Neuron (in vitro differentiated cells): ENCODE data around the gene RAD18.
A peak's percentile ranks its signal among the peaks of the same experiment; 100 is the strongest.

Experiments
- H2AFZ ChIP-seq: one replicate; pipeline ENCODE4 v1.6.1; 2013; ENCODE audit warnings: low read depth, mild to moderate bottlenecking, inconsistent platforms, low read length, moderate library complexity
- H3K27me3 ChIP-seq: one replicate; pipeline ENCODE4 v1.6.1; 2013; ENCODE audit warnings: low read length; ENCODE audit not compliant: insufficient read depth
- H3K36me3 ChIP-seq: one replicate; pipeline ENCODE4 v1.6.1; 2013; ENCODE audit warnings: low read length; ENCODE audit not compliant: insufficient read depth
- H3K4me1 ChIP-seq: one replicate; pipeline ENCODE4 v1.6.1; 2013; ENCODE audit warnings: low read length; ENCODE audit not compliant: insufficient read depth
- H3K4me3 ChIP-seq: 2 replicates; pipeline ENCODE4 v1.5.1; 2013; ENCODE audit warnings: mild to moderate bottlenecking, low read length, moderate library complexity
- H3K9me3 ChIP-seq: one replicate; pipeline ENCODE4 v1.6.1; 2013; ENCODE audit warnings: low read length

RAD18 gene, protein sequence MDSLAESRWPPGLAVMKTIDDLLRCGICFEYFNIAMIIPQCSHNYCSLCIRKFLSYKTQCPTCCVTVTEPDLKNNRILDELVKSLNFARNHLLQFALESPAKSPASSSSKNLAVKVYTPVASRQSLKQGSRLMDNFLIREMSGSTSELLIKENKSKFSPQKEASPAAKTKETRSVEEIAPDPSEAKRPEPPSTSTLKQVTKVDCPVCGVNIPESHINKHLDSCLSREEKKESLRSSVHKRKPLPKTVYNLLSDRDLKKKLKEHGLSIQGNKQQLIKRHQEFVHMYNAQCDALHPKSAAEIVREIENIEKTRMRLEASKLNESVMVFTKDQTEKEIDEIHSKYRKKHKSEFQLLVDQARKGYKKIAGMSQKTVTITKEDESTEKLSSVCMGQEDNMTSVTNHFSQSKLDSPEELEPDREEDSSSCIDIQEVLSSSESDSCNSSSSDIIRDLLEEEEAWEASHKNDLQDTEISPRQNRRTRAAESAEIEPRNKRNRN

DNA sequence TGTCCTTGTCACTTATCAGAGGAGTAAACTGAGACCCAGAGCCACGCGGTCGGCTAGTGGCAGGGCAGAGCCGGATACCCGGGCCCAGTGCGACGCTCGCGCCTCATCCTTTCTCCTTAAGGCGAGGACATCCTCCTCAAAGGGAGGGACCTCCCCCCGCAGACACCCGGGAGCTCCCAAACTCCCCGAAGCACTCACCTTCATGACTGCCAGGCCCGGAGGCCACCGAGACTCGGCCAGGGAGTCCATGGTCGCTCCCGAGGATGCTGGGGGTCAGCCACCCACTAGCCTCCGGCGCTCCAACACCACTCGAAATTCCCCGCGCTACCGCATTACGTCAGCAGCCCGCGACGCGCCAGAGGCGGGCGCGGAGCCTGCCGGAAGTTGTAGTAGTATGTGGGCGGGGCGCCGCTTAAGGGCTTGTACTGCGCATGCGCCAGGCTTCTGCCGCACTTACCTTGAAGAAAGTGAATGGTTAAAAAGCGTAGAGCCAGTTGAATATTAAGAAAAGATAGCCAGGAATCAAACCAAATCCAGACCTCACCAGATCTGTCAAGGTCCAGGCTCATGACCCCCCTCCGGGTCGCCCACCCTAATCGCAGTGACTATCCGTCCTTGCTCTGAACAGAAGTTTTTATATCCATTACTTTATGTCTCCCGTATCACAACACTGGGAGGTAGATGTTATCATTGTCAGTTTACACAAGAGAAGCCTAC lies at the start of gene RAD18:
TSS of gene RAD18 (minus strand) at position 336 of the 717 bp plus-strand sequence. CDS start at position 249, 87 bp downstream.
- Histone ChIP-seq H3K4me1 (peaks cover 25% of the 10 kb centered on the region), H3K9me3 (no peaks in the 10 kb centered on the region), H3K36me3 (peaks cover 10% of the 10 kb centered on the region), H2AFZ (peak within 1 kb of the TSS; percentile 88), H3K27me3 (no peaks in the 10 kb centered on the region), H3K4me3 (peak within 1 kb of the TSS; percentile 80)

DNA sequence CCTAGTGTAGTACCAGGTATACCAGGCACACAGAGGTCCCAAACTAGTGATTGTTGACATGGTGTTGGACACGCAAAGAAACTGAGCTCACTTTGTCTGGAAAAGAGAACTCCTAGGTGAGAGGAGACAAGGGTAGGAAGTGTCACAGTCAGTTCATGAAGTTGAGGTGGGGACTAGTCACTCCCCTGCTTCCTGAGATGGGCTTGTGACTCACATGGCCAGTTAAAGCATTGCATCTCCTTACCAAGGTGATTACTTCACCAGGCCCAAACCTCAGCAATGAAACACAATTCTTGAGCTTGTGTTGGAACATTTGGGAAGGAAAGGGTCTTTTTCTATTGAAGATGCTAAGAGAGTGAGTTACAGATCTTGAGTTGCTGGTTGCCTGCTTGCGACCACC lies 49.2 kb upstream of the RAD18 start:
- no peaks in the 10 kb centered on the region for H3K4me1 ChIP-seq
- peaks cover 7% of the 10 kb centered on the region for H3K9me3 ChIP-seq
- no peak overlapping the region for H2AFZ ChIP-seq
- no peak overlapping the region for H3K4me3 ChIP-seq
- H3K27me3 ChIP-seq: no peaks in the 10 kb centered on the region
- H3K36me3 ChIP-seq: peaks cover 96% of the 10 kb centered on the region

DNA sequence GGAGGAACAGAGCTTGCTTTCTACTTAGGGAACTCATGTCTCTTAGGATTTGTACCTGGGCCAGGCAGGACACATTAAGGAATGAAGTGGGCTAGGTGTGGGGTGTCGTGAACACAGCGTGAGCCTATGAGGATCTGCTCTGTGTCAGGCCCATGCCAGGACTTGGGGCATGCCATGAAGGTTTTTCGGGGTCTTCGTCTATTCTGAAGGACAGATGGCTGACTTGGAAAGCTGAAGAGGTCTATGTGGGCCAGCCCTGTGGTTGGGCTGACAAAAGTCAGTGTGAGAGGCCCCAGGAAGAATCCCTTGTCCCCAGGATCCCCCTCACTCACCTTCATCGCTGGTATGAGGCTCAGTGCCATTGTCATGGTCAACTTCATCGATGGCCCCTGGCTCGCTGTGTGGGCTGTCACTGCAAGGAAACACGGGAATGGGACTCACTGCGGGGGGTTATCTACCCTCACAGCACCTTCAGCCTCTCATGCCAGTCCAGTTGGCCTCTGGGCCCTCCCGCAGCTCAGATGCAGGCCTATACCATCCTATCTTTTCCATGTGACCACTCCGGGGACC lies 46.8 kb upstream of the RAD18 start:
- Histone ChIP-seq H2AFZ (no peak overlapping the region), H3K36me3 (peaks cover 90% of the 10 kb centered on the region), H3K27me3 (no peaks in the 10 kb centered on the region), H3K4me3 (no peak overlapping the region), H3K4me1 (no peaks in the 10 kb centered on the region), H3K9me3 (peaks cover 8% of the 10 kb centered on the region)

DNA sequence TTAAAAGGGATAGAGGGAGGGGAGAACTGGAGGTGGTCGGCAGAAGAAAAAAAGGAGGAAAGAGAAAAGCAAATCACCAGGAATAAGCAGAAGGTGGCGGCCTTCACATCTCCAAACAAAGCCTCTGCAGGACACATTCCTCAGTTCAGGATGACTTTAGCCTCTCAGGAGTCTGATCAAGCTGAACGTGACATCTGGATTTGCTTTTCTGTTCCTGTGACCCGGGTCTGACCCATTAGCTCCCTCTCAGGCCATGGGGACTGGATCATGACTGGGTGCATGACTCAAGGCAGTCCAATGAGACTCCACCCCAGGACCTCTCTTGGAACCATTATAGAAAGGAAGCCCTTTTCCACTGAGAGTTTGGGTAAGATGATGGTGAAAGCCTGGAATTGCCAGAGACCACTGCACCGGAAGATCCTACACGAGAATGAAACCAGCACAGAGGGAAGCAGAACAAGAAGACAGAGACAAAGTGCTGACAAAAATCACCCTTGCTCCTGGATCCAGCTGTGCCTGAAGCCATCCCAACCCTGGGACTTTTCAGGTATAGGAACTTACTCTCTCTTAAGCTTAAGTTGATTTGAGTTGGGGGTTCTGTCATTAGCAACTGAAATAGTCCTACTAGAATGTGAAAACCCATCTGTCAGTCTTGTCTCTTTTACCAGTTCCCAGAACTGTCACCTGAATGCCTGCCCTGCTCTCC lies 45.4 kb upstream of the RAD18 start:
- Histone ChIP-seq H3K4me3 (no peak overlapping the region), H2AFZ (no peak overlapping the region), H3K36me3 (peaks cover 83% of the 10 kb centered on the region), H3K9me3 (peaks cover 9% of the 10 kb centered on the region), H3K4me1 (no peaks in the 10 kb centered on the region), H3K27me3 (no peaks in the 10 kb centered on the region)

DNA sequence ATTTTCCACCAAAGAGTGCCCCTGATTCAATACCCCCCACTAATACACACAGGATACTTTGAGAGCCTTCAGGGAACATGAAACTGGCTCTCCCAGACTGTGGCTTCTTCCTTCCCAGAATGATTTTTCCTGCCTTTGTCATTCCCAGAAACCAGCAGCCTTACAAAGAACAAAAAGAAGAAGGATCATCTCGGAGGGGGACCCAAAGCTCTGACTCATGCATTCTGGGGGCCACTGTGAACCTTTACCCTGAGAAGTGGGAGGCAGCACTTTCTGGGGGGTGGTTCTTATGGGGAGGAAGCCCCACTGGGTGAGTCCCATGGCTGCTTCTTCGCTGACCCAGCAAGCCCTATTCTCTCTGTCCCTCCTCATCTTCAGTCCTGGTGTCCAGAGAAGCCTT lies 44.7 kb upstream of the RAD18 start:
- no peaks in the 10 kb centered on the region for H3K27me3 ChIP-seq
- no peak overlapping the region for H2AFZ ChIP-seq
- no peak overlapping the region for H3K4me3 ChIP-seq
- H3K36me3 ChIP-seq: peaks cover 78% of the 10 kb centered on the region
- H3K9me3 ChIP-seq: peaks cover 9% of the 10 kb centered on the region
- H3K4me1 ChIP-seq: no peaks in the 10 kb centered on the region

DNA sequence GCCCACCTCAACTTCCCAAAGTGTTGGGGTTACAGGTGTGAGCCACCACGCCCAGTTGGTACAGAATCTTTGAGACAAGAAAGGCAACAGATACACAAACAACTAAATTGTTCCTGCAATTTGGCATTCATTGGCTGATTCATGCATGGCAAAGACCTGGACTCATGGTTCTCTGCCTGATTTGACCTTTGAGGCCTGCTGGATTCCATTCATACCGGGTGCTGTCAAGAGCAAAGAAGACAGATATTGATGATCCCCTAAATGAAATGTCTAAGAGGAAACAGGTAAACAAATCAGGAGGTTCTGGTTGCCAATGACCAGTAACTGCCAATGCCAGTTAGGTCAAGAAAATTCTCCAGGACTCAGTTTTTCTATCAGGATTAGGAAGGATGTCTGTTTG lies 43.9 kb upstream of the RAD18 start:
- Histone ChIP-seq H2AFZ (no peak overlapping the region), H3K36me3 (peaks cover 72% of the 10 kb centered on the region), H3K4me3 (no peak overlapping the region), H3K4me1 (no peaks in the 10 kb centered on the region), H3K27me3 (no peaks in the 10 kb centered on the region), H3K9me3 (peaks cover 7% of the 10 kb centered on the region)

DNA sequence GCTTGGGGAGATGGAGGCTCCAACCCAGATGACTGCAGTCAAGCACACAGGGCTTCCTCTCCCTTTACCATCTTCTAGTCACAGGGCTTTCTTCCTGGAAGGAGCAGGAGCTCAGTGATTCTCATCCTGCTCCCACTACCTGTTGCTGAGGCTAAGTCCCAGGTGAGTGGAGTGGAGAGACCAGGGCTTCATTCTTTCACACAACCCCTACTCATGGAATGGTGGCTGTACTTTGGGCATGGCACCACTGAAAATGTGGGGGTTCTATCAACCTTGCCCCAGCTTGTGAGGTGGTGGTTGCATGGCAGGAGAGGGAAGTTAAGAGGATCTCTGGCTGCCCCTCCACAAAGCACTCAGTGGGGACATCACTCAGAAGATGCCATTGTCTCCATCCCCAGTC lies 36.8 kb upstream of the RAD18 start:
- Histone ChIP-seq H3K27me3 (no peaks in the 10 kb centered on the region), H3K4me1 (no peaks in the 10 kb centered on the region), H3K36me3 (peaks cover 62% of the 10 kb centered on the region), H3K4me3 (no peak overlapping the region), H3K9me3 (peaks cover under 1% of the 10 kb centered on the region), H2AFZ (no peak overlapping the region)

DNA sequence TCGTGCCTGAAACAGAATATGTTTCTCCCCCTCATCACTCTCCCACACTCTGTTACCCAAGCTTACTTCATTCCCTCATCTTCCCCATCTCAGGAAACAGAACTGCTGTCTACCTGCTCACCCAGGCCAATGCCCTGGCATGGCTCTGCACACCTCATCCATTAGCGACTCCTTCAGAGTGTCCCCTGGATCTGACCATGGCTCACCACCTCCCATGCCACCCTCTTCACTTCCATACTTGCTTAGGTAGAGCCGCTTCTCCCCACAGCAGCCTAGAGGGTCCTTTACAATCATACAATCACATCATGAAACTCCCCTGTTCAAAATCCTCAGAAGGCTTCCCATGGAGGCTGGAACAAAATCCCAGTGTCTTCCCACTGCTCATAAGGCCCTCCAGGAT lies 33.9 kb upstream of the RAD18 start:
- H3K27me3 ChIP-seq: no peaks in the 10 kb centered on the region
- no peaks in the 10 kb centered on the region for H3K4me1 ChIP-seq
- peaks cover 78% of the 10 kb centered on the region for H3K36me3 ChIP-seq

DNA sequence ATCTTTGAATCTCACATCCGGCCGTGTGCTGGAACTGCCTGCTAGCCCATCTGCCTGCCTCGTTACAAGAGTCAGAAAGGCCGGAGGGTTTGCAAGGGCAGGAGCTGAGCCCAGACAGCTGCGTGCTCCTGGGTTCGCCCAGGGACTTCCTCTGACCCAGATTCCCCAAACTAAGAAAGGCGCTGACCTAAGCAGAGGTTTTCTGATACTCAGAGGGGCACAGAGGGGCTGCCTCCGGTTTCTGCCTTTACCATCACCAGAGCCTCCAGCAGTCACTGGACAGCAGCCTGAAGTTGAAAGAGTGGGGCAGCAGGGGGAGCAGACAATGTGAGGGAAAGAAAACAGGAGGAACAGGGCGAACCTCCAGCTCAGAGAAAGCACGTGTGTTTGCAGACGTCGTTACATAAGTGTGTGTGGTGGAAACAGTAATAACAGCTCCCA lies 33.4 kb upstream of the RAD18 start:
- Histone ChIP-seq H3K36me3 (peaks cover 82% of the 10 kb centered on the region), H3K9me3 (peaks cover 2% of the 10 kb centered on the region), H2AFZ (no peak overlapping the region), H3K27me3 (no peaks in the 10 kb centered on the region), H3K4me3 (no peak overlapping the region), H3K4me1 (no peaks in the 10 kb centered on the region)

More for the DNA sequence above, 33.9 kb upstream of the RAD18 start:
- no peak overlapping the region for H3K4me3 ChIP-seq
- H2AFZ ChIP-seq: no peak overlapping the region
- peaks cover 2% of the 10 kb centered on the region for H3K9me3 ChIP-seq

DNA sequence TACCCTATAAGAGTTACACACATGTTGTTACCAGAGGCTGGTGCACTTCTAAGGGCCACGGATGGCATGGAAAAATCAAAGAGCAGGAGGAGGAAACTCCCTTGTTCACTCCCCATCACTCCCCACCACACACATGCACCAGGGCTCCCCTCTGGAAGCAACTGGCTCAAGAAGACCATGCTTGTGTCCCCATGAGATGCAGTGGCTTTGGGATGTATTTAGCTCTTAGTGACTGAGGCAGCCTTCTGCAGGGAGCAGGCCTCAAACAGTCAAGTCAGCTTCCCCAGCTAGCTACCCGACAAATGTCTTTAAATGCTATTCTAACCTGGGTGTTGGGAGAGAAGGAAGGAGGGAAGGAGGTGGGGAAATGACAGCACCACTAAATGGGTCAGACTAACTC lies 32.9 kb upstream of the RAD18 start:
- Histone ChIP-seq H3K27me3 (no peaks in the 10 kb centered on the region), H3K4me1 (no peaks in the 10 kb centered on the region), H3K36me3 (peaks cover 86% of the 10 kb centered on the region), H3K4me3 (no peak overlapping the region), H2AFZ (no peak overlapping the region), H3K9me3 (peaks cover 2% of the 10 kb centered on the region)

DNA sequence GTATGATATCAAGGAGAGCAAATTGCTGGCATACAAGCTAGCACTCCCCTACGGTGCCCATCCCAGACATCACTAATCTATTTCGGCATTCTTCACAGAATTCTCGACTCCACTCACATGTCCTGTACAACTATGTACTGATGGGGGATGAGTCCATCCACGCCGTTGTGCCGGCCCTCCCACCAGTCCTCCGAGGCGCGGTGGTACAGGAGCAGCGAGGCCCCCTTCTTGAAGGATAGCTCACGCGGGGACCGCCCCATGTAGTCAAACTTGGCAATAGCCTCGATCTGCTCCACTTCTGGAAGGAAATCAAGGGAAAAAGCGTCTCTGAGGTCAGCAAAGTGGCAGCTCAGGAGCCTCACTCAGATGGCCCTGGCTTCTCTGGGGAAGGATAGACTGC lies 31.0 kb upstream of the RAD18 start:
- H2AFZ ChIP-seq: no peak overlapping the region
- H3K27me3 ChIP-seq: no peaks in the 10 kb centered on the region
- no peak overlapping the region for H3K4me3 ChIP-seq
- peaks cover 85% of the 10 kb centered on the region for H3K36me3 ChIP-seq
- no peaks in the 10 kb centered on the region for H3K4me1 ChIP-seq
- H3K9me3 ChIP-seq: peaks cover 2% of the 10 kb centered on the region

DNA sequence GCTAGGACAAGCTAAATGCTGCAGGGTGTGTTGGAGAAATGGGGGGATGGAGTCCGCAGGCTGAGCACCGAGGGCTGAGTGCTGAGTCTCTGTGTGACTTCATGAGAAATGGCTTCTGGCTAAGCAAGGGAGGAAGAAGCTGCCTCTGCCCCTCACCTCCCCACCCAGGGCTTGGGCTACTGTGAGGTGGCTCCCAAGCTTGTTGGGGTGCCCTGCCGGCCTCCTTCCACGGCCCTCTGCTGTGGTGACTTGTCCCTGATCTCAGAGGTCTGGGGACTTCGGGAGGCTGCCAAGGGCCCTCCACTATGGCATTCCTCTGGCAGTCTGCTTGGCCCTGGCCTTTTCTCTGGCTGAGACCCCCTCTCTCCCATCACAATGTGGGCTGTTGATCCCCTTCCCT lies 30.1 kb upstream of the RAD18 start:
- H3K9me3 ChIP-seq: peaks cover 2% of the 10 kb centered on the region
- no peak overlapping the region for H2AFZ ChIP-seq
- peaks cover 77% of the 10 kb centered on the region for H3K36me3 ChIP-seq
- H3K4me1 ChIP-seq: peaks cover 8% of the 10 kb centered on the region
- H3K27me3 ChIP-seq: no peaks in the 10 kb centered on the region
- no peak overlapping the region for H3K4me3 ChIP-seq
